AG04449 (cell line): ENCODE measurements around the gene TMTC2.

Source experiments
- CTCF ChIA-PET: fragments of 350-600 bp; formaldehyde crosslinking; extraction: SDS; loops from one replicate; lab custom pipeline; 2021; ENCODE audit warnings: antibody characterized with exemption; lab: Yijun Ruan, JAX
- POLR2A ChIA-PET: fragments of 400-600, 350-600 bp; formaldehyde crosslinking; extraction: SDS; loops from one replicate; lab custom pipeline; 2020; ENCODE audit warnings: antibody characterized with exemption, inconsistent platforms; lab: Yijun Ruan, JAX
- DNase-seq: peaks from one replicate; pipeline ENCODE4 v3.0.0-alpha.2; 2010; ENCODE audit warnings: low read depth, low spot score
- H3K4me3 ChIP-seq: 2 replicates; pipeline ENCODE4 v1.5.1; 2011; ENCODE audit warnings: low read depth, mild to moderate bottlenecking, control low read depth, low read length
- TF ChIP-seq, protein P1 (sequence below): IDR thresholded peaks from one replicate; pipeline ENCODE4 v1.5.1; 2011; ENCODE audit warnings: mild to moderate bottlenecking, moderate library complexity, low read length, control low read depth, inconsistent platforms; ENCODE audit not compliant: insufficient read depth; ENCODE audit errors: missing control alignments

Gene TMTC2

DNA sequence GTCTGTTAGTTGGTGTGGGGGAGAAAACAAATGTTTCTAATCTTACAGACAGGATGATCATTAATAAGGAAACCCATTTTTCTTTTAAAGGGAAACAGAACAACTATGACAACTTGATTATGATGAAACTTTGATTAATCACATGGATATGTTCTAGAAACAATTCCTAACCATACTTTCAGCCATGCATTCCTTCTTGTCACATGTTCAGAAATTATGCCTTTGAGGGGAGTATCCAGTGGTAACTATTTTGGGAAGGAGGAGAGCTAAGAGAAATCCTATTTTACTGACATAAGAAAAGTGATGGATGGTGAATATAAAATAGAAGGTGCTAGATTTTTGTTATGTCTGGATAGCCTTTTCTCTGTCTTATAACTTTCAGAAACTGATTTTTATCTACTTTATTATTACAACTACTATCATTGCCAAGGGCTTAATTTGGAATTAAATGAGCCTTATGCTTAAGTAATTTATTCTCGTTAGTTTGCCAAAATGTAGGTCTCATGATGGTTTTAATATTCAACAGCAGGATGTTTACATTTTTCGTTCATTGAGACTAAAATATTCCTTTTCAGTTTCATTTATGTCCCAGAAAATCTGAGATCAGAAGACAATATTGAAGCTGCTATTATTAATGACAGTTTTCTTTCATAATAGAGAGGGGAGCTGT lies 200.1 kb downstream of the TMTC2 start:
- H3K4me3 ChIP-seq = no peak overlapping the region
- TF ChIP-seq, protein P1, sequence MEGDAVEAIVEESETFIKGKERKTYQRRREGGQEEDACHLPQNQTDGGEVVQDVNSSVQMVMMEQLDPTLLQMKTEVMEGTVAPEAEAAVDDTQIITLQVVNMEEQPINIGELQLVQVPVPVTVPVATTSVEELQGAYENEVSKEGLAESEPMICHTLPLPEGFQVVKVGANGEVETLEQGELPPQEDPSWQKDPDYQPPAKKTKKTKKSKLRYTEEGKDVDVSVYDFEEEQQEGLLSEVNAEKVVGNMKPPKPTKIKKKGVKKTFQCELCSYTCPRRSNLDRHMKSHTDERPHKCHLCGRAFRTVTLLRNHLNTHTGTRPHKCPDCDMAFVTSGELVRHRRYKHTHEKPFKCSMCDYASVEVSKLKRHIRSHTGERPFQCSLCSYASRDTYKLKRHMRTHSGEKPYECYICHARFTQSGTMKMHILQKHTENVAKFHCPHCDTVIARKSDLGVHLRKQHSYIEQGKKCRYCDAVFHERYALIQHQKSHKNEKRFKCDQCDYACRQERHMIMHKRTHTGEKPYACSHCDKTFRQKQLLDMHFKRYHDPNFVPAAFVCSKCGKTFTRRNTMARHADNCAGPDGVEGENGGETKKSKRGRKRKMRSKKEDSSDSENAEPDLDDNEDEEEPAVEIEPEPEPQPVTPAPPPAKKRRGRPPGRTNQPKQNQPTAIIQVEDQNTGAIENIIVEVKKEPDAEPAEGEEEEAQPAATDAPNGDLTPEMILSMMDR = no peak
- no peak for DNase-seq
- CTCF ChIA-PET = no interaction called here
- POLR2A ChIA-PET = no interaction called here

DNA sequence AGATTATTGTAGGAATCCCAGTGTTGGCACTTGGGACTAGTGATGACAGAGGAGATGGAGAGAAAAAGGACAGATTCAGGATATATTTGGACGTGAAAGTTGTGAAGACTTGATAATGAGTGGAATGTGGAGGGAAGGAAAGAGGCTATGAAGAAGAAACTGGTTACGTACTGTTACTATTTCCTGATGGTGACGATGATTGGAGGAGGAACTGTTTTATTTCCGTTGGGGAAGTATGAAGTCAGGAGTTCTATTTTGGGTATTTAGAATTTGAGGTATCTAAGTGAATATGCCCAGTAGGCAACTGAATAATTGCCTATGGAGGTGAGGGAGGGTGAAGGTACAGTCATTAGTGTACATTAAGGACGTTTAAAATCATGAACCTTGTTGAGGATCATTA lies 207.2 kb downstream of the TMTC2 start:
- CTCF ChIA-PET = no interaction called here
- no peak overlapping the region for H3K4me3 ChIP-seq
- DNase-seq = no peak
- POLR2A ChIA-PET = no interaction called here
- TF ChIP-seq, protein P1 = no peak

DNA sequence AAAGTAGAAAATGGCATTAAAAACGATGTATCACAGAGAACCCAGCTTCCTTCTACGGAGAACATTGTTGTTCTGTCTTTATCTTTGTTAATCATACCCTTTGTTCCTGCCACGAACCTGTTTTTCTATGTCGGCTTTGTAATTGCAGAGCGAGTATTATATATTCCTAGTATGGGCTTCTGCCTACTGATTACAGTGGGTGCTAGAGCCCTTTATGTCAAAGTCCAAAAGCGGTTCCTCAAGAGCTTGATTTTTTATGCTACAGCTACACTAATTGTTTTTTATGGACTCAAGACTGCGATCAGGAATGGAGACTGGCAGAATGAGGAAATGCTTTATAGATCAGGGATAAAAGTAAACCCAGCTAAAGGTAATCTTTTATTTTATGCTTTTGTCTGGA lies 209.6 kb downstream of the TMTC2 start:
- ChIA-PET CTCF (no interaction called here), POLR2A (no interaction called here)
- TF ChIP-seq, protein P1 = no peak
- H3K4me3 ChIP-seq = no peak overlapping the region
- DNase-seq = no peak

DNA sequence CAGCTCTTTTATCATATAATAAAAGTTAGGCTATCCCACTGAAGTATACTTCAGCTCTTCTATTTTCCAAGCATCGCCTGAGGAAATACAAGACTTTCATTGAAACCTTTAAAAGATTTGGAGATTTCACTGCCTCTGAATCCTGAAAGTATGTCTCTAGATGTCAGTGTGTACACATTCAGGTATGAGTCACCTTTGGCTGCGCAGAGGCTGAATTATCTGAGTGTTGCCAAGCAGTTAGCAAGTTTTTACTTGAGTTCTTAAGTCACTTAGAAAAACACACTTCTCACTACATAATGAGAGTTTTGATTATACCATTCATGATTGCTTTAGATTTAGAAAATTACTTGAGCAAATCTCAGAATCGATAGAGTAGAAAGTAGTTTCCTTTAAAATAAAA lies 210.3 kb downstream of the TMTC2 start:
- H3K4me3 ChIP-seq = no peak overlapping the region
- ChIA-PET CTCF (no interaction called here), POLR2A (no interaction called here)
- DNase-seq = no peak
- TF ChIP-seq, protein P1 = no peak

DNA sequence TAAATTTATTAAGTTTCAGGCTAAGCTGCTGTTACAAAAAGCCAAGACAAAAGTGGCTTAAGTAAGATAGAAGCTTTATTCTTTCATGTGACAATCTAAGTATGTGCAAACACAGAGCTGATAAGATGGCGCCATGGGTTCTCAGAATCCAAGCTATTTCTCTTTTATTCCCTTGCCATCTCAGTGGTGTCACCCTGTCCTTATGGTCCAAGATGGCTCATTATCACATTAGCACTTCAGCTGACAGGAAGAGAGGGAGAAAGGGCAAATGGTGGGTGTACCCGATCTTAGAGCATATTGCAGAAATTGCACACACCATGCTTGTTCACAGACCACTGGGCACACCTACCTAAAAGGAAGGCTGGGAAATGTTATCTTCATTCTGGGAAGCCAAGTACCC lies 211.7 kb downstream of the TMTC2 start:
- no peak for DNase-seq
- POLR2A ChIA-PET = no interaction called here
- CTCF ChIA-PET = no interaction called here
- H3K4me3 ChIP-seq = no peak overlapping the region
- TF ChIP-seq, protein P1 = no peak

DNA sequence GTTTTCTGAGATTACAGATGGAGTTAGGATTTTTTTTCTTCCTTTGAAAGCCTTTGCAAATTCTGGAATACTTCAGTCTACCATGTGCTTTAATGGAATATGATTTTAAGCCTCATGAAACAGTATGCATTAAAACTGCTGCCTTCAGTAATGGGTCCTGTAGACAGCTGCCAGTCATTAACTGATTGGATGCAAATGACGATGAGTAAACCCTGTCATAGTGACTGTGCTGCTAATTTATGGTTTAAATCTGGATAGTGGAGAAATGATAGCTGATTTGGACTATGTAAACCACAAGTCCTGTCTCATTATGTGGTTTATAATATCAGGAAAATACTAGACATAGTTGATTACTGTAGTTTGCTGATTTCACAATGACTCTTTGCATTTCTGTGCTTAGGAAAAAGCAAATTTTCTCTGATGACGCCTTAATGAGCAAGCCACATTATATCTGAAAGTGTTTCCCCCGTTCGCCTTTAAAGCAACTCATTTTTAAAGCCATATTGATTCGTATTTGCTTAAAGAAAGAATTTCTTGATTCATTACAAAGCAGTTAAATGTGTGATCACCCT lies 217.6 kb downstream of the TMTC2 start:
- TF ChIP-seq, protein P1 = no peak
- H3K4me3 ChIP-seq = no peak overlapping the region
- ChIA-PET CTCF (no interaction called here), POLR2A (no interaction called here)
- DNase-seq = no peak
